SK-N-SH (cell line): ENCODE data around the gene PDE4DIP.
"Not testable (repeated sequence)": the region's sequence is repeated elsewhere in the genome, so short reads cannot be mapped to it uniquely, and the experiment has no call there.

ENCODE experiments used
- CHD2 ChIP-seq: fragments of 150-350 bp; IDR thresholded peaks from 2 replicates; pipeline ENCODE4 v1.6.1; 2018; ENCODE audit warnings: low read length; ENCODE audit not compliant: partially characterized antibody
- CTCF ChIP-seq: fragments of 200-600 bp; sonication (generic); IDR thresholded peaks from 2 replicates; pipeline ENCODE4 v1.6.1; 2017; ENCODE audit warnings: antibody characterized with exemption, mild to moderate bottlenecking, moderate library complexity
- IRF3 ChIP-seq: fragments of 150-350 bp; IDR thresholded peaks from 2 replicates; pipeline ENCODE4 v1.6.1; 2016; ENCODE audit warnings: mild to moderate bottlenecking, low read depth, low read length
- JUND ChIP-seq: IDR thresholded peaks from 2 replicates; pipeline ENCODE4 v1.4.0; 2012
- MXI1 ChIP-seq: IDR thresholded peaks from 2 replicates; pipeline ENCODE4 v1.6.1; 2012; ENCODE audit warnings: mild to moderate bottlenecking, low read depth, low read length, improper control_type of control experiment
- NFIC ChIP-seq: IDR thresholded peaks from 2 replicates; pipeline ENCODE4 v1.4.0; 2012; ENCODE audit warnings: borderline replicate concordance
- POLR2AphosphoS5 ChIP-seq: IDR thresholded peaks from 2 replicates; pipeline ENCODE4 v1.6.1; 2012; ENCODE audit warnings: low read depth, low read length
- SIN3A ChIP-seq: IDR thresholded peaks from 2 replicates; pipeline ENCODE4 v1.6.1; 2012; ENCODE audit warnings: low read depth, mild to moderate bottlenecking, low read length, moderate library complexity, borderline replicate concordance
- TAF1 ChIP-seq: IDR thresholded peaks from 2 replicates; pipeline ENCODE4 v1.6.1; 2012; ENCODE audit warnings: low read depth, mild to moderate bottlenecking, low read length, moderate library complexity, borderline replicate concordance

GRCh38 chr1:148975453-148975852 lies 131.2 kb downstream of the PDE4DIP start:
- TF ChIP-seq CTCF, POLR2AphosphoS5, MXI1, SIN3A, IRF3, TAF1, CHD2, JUND, NFIC: not testable (repeated sequence)
